Measurements from ENCODE around the gene FA2H. TPM values are rescaled to one million over a fixed set of nuclear protein-coding genes. Genes with fewer than 3 reads are reported as not detected.
"Not testable (repeated sequence)": the region's sequence is repeated elsewhere in the genome, so short reads cannot be mapped to it uniquely, and the experiment has no call there.

The FA2H gene
- polyA plus RNA-seq, 4 donors = 3.0 to 5.3 (median 3.9) TPM

DNA sequence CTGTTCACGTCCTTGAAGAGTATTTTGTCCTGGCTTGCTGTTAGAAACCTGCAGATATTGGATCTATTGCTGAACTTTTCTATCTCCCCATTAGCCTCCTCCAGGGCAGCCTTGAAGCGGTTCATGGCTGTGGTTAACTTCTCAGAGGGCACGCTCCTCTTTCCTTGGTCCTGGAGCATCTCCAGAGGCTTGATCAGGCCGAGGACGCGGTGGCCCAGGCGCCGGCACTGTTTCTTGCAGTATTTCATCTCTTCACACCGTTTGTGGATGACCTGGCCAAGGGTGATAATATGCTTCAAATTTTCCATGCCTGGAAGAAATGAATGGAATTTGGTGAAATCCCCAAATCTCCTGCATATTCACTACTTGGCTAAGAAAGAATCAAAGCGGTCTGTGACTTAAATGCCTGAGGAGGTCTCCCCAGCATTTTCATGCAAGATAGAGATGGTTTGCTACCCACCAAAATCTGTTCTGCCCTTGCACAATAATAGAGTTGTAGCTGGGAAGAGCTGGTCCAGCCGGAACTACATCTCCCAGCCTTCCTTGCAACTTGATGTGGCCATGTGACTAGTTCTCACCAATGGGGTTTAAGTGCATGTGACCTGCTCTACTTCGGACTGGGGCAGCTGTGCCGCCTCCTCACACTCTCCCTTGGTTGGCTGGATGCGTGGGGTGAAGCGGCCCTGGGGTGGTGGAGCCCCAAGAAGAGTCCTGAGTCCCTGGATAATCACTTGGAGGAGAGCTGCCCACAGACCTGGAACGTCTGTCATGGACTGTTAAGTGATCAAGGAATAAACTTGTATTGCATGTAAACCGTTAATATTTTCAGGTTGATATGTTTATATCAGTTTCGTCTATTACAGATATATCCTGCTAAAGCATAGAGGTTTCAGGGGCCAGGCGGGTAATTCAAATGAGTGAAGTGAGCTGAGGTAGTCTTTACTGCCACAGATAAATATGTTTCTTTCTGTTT lies 78.9 kb downstream of the FA2H start:
- DNase-seq (ENCODE audit: low read depth in 4 of 4, low spot score in 2 of 4) = peak in 1 of 4 donors; percentile 77

DNA sequence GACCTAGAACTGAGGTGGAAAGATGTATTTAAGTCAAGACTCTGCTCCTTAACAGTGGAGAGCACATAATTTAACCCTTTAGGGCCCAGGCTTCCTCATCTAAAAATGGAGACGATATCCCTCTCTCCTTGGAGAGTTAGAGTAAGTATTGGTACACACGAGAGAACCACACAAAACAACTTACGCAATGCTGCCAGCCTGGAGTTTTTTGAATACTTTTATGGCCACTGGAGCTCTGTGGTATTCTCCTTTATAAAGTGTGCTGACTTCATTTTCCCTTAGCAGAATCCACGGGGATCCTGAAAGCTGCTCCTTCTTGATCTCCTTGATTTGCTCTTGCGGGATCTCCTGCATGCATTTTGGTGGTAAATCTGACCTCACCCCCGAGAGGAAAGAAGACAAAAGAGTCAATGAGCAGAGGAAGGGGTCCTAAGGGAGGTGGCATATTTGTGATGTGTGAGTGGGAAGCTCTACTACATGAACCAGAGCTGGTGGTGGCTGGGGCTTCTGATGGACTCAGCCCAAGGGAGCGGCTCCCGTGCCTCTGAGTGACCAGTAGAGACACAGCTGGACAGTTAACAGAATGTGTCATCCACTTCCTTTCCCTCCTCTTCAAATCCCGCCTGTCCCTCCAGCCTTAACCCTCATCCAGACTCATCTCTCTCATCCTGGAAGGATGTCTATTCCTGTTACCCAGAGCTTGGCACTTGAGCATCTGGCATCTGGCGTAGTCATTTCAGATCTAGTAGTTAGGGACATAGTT lies 83.3 kb downstream of the FA2H start:
- no peak for DNase-seq (ENCODE audit: low read depth in 4 of 4, low spot score in 2 of 4)

- DNase-seq (ENCODE audit: low read depth in 4 of 4, low spot score in 2 of 4) = no peak
These were observed 92.1 kb downstream of the FA2H start for GRCh38 chr16:74682556-74682955.

DNA sequence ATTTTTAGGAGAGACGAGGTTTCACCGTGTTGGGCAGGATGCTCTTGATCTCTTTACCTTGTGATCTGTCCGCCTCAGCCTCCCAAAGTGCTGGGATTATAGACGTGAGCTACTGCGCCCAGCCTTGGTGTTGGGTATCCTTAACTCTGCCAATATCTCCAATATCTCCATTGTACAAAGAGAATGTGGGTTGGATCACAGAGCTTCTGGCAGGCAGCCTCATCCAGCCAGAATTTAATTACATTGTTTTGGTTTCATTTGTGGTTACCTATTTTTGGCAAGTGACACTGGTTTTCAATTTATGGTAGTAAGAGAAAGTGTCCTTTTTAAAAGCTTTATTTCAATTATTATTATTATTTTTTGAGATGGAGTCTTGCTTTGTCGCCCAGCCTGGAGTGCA lies 93.9 kb downstream of the FA2H start:
- DNase-seq (ENCODE audit: low read depth in 4 of 4, low spot score in 2 of 4) = no peak

GRCh38 chr16:74679983-74680382 lies 94.6 kb downstream of the FA2H start:
- no peak for DNase-seq (ENCODE audit: low read depth in 4 of 4, low spot score in 2 of 4)

DNA sequence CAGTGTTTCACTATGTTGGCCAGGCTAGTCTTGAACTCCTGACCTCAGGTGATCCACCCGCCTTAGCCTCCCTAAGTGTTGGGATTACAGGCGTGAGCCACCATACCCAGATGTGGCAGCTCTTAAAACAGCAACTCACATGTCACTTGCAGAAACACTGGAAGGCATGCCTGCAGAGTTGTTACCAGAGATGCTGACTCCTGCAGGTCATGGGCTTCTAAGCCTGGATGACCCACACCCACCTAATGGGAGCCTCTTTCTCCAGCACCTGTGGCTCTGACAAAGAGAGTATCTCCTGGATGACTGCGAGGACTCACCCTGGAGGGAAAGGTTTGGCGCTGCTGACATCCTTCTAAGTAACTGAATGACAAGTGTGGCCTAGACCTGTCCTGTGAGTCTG lies 96.8 kb downstream of the FA2H start:
- no peak for DNase-seq (ENCODE audit: low read depth in 4 of 4, low spot score in 2 of 4)

DNA sequence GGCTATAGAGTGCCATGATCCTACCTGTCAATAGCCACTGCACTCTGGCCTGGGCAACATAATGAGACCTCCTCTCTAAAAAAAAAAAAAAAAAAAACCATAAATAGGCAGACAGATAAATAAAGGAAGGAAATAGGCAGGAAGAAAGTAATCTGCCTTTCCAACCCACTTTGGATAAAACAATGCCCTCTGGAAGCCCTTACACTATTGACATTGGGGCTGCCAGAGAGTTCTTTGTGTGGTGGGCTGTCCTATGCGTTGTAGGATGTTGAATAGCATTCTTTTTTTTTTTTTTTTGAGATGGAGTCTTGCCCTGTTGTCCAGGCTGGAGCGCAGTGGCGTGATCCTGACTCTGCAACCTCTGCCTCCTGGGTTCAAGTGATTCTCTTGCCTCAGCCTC lies 100.7 kb downstream of the FA2H start:
- DNase-seq (ENCODE audit: low read depth in 4 of 4, low spot score in 2 of 4) = no peak

DNA sequence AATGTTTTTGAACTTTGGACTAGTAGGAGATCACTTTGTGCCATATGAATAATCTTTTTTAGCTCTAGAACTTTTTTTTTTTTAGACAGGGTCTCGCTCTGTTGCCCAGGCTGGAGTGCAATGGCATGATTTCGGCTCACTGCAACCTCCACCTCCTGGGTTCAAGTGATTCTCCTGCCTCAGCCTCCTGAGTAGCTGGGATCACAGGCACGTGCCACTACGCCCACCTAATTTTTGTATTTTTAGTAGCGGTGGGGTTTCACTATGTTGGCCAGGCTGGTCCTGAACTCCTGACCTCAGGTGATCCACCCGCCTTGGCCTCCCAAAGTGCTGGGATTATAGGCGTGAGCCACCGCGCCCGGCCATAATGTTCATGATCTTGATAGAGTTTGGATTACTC lies 105.7 kb downstream of the FA2H start:
- DNase-seq (ENCODE audit: low read depth in 4 of 4, low spot score in 2 of 4) = not testable (repeated sequence)

GRCh38 chr16:74667255-74667700 lies 107.3 kb downstream of the FA2H start:
- DNase-seq (ENCODE audit: low read depth in 4 of 4, low spot score in 2 of 4) = peak; percentile 9 to 45 (median 17)

DNA sequence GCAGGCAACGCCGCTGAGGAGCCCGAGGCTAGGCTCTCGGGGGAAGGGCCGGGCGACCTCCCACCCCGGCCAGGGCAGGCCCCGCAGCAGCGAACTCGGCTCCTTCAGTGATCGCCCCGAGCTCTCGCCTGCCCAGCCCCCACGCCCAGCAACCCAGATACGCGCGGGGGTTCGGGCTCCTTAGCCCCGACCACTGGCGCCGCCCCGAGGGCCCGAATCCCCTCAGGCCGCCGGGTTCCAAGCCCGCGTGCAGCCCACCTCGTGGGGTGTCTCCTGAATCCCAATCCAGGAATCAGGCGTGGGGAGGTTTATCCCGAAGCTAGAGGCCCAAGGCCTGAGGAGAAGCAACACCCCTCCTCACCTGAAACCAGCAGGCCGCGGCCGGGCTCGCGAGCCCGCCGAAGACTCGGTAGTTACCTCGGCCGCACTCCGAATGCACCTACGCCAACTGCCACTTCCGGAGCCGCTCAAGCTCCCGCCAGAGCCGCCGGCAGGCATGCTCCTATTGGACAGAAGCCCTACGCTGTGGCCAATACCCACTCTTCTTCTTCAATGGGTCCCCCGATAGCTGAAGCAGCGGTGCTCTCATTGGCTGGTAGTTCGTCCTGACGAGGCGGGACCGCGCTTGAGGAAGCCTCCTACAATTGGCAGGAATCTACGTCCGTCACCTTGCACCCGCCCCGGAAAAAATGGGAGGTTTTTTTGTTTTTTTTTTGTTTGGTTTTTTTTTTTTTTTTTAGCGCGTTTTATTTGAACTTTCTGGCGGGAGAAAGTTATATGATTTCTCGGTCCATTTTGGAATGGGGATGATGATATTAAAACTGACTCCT lies 108.0 kb downstream of the FA2H start, which contains the start of gene RFWD3:
RFWD3 (minus strand) TSS at position 453 of the 830 bp plus-strand sequence. CDS start 5,428 bp downstream, outside the sequence.
- DNase-seq (ENCODE audit: low read depth in 4 of 4, low spot score in 2 of 4) = peak; percentile 88 to 96 (median 94)

GRCh38 chr16:74666010-74666421 lies 108.6 kb downstream of the FA2H start:
- DNase-seq (ENCODE audit: low read depth in 4 of 4, low spot score in 2 of 4) = no peak

Other genes with a start within 250 kb of the FA2H start
- 100 to 1,000 TPM; 154 to 161 (median 156) TPM for gene GLG1, start 167.7 kb downstream of the FA2H start, polyA plus RNA-seq (ENCODE audit: insufficient read length in 4 of 4)
- 10 to 100 TPM; 26.4 to 31.5 (median 28.2) TPM for gene RFWD3, start 107.9 kb downstream of the FA2H start, polyA plus RNA-seq (ENCODE audit: insufficient read length in 4 of 4)
- gene MLKL, start 74.0 kb downstream of the FA2H start, polyA plus RNA-seq (ENCODE audit: insufficient read length in 4 of 4) = 1 to 10 TPM; 2.6 to 4.2 (median 3.7) TPM
- gene WDR59, start 210.3 kb upstream of the FA2H start, polyA plus RNA-seq (ENCODE audit: insufficient read length in 4 of 4) = 100 to 1,000 TPM in 2 of 4 donors, 10 to 100 TPM in 2; 68.3 to 121 (median 95.2) TPM
- 10 to 100 TPM; 31.6 to 38.3 (median 33.0) TPM for gene ZNRF1, start 224.2 kb upstream of the FA2H start, polyA plus RNA-seq (ENCODE audit: insufficient read length in 4 of 4)